ENCODE data around the gene PRELP.

DNA sequence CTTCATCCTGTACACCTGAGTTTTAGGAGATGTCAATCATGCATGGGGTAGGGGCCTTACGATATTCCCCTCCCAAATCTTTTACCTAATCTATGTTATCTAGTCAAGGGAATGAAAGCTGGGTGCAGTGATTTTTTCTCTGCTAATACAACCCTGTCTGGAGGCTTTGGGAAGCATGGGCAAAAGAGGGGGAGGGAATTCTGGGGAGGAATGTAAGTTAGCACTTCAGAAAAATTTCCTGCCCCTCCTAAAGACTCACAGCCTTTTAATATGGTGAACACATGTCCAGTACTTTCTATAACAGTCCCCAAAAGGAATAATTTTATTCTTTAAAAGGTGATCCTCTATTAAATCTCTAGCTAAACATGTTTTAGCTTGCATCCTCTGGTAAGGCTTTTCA is 25.6 kb upstream of the PRELP start:
- TF ChIP-seq, protein P1, sequence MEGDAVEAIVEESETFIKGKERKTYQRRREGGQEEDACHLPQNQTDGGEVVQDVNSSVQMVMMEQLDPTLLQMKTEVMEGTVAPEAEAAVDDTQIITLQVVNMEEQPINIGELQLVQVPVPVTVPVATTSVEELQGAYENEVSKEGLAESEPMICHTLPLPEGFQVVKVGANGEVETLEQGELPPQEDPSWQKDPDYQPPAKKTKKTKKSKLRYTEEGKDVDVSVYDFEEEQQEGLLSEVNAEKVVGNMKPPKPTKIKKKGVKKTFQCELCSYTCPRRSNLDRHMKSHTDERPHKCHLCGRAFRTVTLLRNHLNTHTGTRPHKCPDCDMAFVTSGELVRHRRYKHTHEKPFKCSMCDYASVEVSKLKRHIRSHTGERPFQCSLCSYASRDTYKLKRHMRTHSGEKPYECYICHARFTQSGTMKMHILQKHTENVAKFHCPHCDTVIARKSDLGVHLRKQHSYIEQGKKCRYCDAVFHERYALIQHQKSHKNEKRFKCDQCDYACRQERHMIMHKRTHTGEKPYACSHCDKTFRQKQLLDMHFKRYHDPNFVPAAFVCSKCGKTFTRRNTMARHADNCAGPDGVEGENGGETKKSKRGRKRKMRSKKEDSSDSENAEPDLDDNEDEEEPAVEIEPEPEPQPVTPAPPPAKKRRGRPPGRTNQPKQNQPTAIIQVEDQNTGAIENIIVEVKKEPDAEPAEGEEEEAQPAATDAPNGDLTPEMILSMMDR (IDR thresholded peaks at IDR 0.05) = no peak
- TF ChIP-seq POLR2A (IDR thresholded peaks at IDR 0.05) = no peak
